ENCODE results near the gene PRKAR1B.

PRKAR1B gene

DNA sequence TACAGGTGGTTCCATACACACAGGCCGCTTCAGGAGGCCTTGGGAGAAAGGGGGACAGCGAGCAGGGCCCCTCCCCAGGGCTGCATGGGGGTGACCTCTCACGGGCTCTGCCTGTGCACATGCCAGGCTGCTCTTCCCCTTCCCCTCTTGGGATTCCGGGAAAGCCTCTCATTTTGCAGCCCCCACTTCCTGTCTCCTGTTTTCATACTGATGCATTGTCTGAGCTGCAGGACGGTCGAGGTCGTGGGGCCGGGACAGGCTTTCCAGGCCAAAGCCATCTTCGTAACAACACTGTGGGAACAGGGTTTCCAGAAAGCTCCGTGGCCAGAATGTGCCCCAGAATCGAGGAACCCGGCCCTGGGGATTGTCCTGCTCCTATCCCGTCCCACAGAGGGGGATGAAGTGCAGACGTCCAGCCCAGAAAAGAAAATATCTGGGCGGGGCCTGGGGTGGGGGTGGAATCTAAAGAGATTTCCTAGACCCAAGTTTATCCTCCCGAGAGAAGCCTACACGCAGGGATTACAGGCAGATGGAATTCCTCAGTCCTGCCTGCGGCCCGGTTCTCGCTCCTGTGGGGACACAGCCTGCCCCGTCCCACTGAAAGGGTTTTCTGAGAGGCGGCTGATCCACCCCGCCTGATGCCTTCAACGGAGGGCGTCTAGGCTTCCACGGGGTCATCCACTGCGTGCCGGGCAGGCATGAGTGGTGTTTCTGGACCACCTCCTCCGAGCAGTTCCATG lies 30.1 kb downstream of the PRKAR1B start:
- H2AFZ ChIP-seq (ENCODE audit: low read length): no peak overlapping the region
- no peaks in the 10 kb centered on the region for H3K27me3 ChIP-seq (ENCODE audit: insufficient read depth, low read length)
- no peaks in the 10 kb centered on the region for H3F3A ChIP-seq (ENCODE audit: insufficient read depth, low read length)
- no peak overlapping the region for H3K27ac ChIP-seq (ENCODE audit: low read depth, low read length, poor library complexity, severe bottlenecking)
- no peak overlapping the region for H3K4me3 ChIP-seq (ENCODE audit: low read depth, low read length, poor library complexity, severe bottlenecking)
- no peak overlapping the region for H3K4me2 ChIP-seq (ENCODE audit: low read length)
- H3K9ac ChIP-seq (ENCODE audit: low read length): no peak overlapping the region
- no peaks in the 10 kb centered on the region for H3K79me2 ChIP-seq (ENCODE audit: insufficient read depth, low read length)
- H3K36me3 ChIP-seq (ENCODE audit: insufficient read depth, low read length): peaks cover 8% of the 10 kb centered on the region
- H4K20me1 ChIP-seq (ENCODE audit: insufficient read depth, low read length): no peaks in the 10 kb centered on the region
- H3K9me2 ChIP-seq (ENCODE audit: low read depth, low read length): no peaks in the 10 kb centered on the region
- no peaks in the 10 kb centered on the region for H3K4me1 ChIP-seq (ENCODE audit: insufficient read depth, low read length, severe bottlenecking)
- H3K9me3 ChIP-seq (ENCODE audit: low read length): no peaks in the 10 kb centered on the region
- no peak for TF ChIP-seq EZH2 (IDR thresholded peaks at IDR 0.05; ENCODE audit: borderline replicate concordance, low read length)
- TF ChIP-seq CTCF (IDR thresholded peaks at IDR 0.05; ENCODE audit: low read length): no peak

- Histone ChIP-seq H2AFZ (ENCODE audit: low read length) (no peak overlapping the region), H3K9me2 (ENCODE audit: low read depth, low read length) (no peaks in the 10 kb centered on the region), H3F3A (ENCODE audit: insufficient read depth, low read length) (no peaks in the 10 kb centered on the region), H3K36me3 (ENCODE audit: insufficient read depth, low read length) (peaks cover 8% of the 10 kb centered on the region), H3K4me3 (ENCODE audit: low read depth, low read length, poor library complexity, severe bottlenecking) (no peak overlapping the region), H3K4me1 (ENCODE audit: insufficient read depth, low read length, severe bottlenecking) (no peaks in the 10 kb centered on the region), H3K4me2 (ENCODE audit: low read length) (no peak overlapping the region), H4K20me1 (ENCODE audit: insufficient read depth, low read length) (no peaks in the 10 kb centered on the region), H3K9me3 (ENCODE audit: low read length) (no peaks in the 10 kb centered on the region), H3K27me3 (ENCODE audit: insufficient read depth, low read length) (no peaks in the 10 kb centered on the region), H3K9ac (ENCODE audit: low read length) (no peak overlapping the region), H3K27ac (ENCODE audit: low read depth, low read length, poor library complexity, severe bottlenecking) (no peak overlapping the region), H3K79me2 (ENCODE audit: insufficient read depth, low read length) (no peaks in the 10 kb centered on the region)
- TF ChIP-seq CTCF (IDR thresholded peaks at IDR 0.05; ENCODE audit: low read length) (no peak), EZH2 (IDR thresholded peaks at IDR 0.05; ENCODE audit: borderline replicate concordance, low read length) (no peak)
These were observed 30.7 kb downstream of the PRKAR1B start for GRCh38 chr7:696426-696811.

- no peak overlapping the region for H3K9ac ChIP-seq (ENCODE audit: low read length)
- no peaks in the 10 kb centered on the region for H3K4me1 ChIP-seq (ENCODE audit: insufficient read depth, low read length, severe bottlenecking)
- TF ChIP-seq EZH2 (IDR thresholded peaks at IDR 0.05; ENCODE audit: borderline replicate concordance, low read length): no peak
- no peak for TF ChIP-seq CTCF (IDR thresholded peaks at IDR 0.05; ENCODE audit: low read length)
- H3K9me3 ChIP-seq (ENCODE audit: low read length): peaks cover 3% of the 10 kb centered on the region; the same call in 1 of the 2 replicates
- H3K79me2 ChIP-seq (ENCODE audit: insufficient read depth, low read length): no peaks in the 10 kb centered on the region
- H3K4me3 ChIP-seq (ENCODE audit: low read depth, low read length, poor library complexity, severe bottlenecking): no peak overlapping the region
- H3K4me2 ChIP-seq (ENCODE audit: low read length): no peak overlapping the region
- no peaks in the 10 kb centered on the region for H3K9me2 ChIP-seq (ENCODE audit: low read depth, low read length)
- no peaks in the 10 kb centered on the region for H3F3A ChIP-seq (ENCODE audit: insufficient read depth, low read length)
- H3K27me3 ChIP-seq (ENCODE audit: insufficient read depth, low read length): no peaks in the 10 kb centered on the region
- H3K36me3 ChIP-seq (ENCODE audit: insufficient read depth, low read length): peaks cover 3% of the 10 kb centered on the region; the same call in 1 of the 2 replicates
- H2AFZ ChIP-seq (ENCODE audit: low read length): no peak overlapping the region
- H3K27ac ChIP-seq (ENCODE audit: low read depth, low read length, poor library complexity, severe bottlenecking): no peak overlapping the region
- H4K20me1 ChIP-seq (ENCODE audit: insufficient read depth, low read length): no peaks in the 10 kb centered on the region
These were observed 33.8 kb downstream of the PRKAR1B start for GRCh38 chr7:693280-693679.

Measured in OCI-LY1 (cell line).